ENCODE measurements around the gene DDC.

GRCh38 chr7:50474382-50475160 lies 90.6 kb downstream of the DDC start:
- TF ChIP-seq CTCF (conservative IDR thresholded peaks at IDR 0.05) = no peak
- no peak for TF ChIP-seq EZH2 (IDR thresholded peaks at IDR 0.05; ENCODE audit: low read depth)

Data from PC-9 (cell line).